SU-DHL-6 (cell line): Measurements from ENCODE around the gene MAP3K20.

ENCODE experiments used
- H2AFZ ChIP-seq: fragments of 200-600 bp; sonication (generic); 2 replicates; pipeline ENCODE4 v1.6.1; 2014; ENCODE audit warnings: low read depth, mild to moderate bottlenecking, moderate library complexity, mixed read lengths, antibody characterized with exemption, low read length; ENCODE audit not compliant: severe bottlenecking
- H3F3A ChIP-seq: fragments of 200-600 bp; shearing (Covaris generic); 2 replicates; pipeline ENCODE4 v1.6.0; 2016; ENCODE audit warnings: antibody characterized with exemption, mild to moderate bottlenecking; ENCODE audit not compliant: insufficient read depth
- H3K27ac ChIP-seq: fragments of 200-600 bp; sonication (generic); 2 replicates; pipeline ENCODE4 v1.5.1; 2016; ENCODE audit warnings: low read depth, mild to moderate bottlenecking, low read length, moderate library complexity, mixed read lengths
- H3K27me3 ChIP-seq: fragments of 200-600 bp; sonication (generic), shearing (Covaris generic); 2 replicates; pipeline ENCODE4 v1.6.0; 2014; ENCODE audit warnings: mild to moderate bottlenecking, low read length
- H3K36me3 ChIP-seq: fragments of 200-600 bp; sonication (generic); 2 replicates; pipeline ENCODE4 v1.6.1; 2014; ENCODE audit warnings: mild to moderate bottlenecking, low read length, mixed read lengths
- H3K4me2 ChIP-seq: fragments of 300-600, 200-600 bp; shearing (Covaris generic), sonication (generic); 2 replicates; pipeline ENCODE4 v1.6.0; 2014; ENCODE audit warnings: low read length, low read depth, mild to moderate bottlenecking; ENCODE audit not compliant: poor library complexity, severe bottlenecking
- H3K4me3 ChIP-seq: fragments of 200-600 bp; sonication (generic); 2 replicates; pipeline ENCODE4 v1.5.1; 2014; ENCODE audit warnings: antibody characterized with exemption, low read length, mild to moderate bottlenecking, mixed read lengths; ENCODE audit not compliant: insufficient read depth, poor library complexity, severe bottlenecking
- H3K79me2 ChIP-seq: fragments of 200-600 bp; sonication (generic); 2 replicates; pipeline ENCODE4 v1.6.1; 2014; ENCODE audit warnings: mild to moderate bottlenecking, low read length, moderate library complexity; ENCODE audit not compliant: insufficient read depth
- H3K9ac ChIP-seq: fragments of 200-600 bp; sonication (generic); 2 replicates; pipeline ENCODE4 v1.7.0; 2014; ENCODE audit warnings: mild to moderate bottlenecking, low read length
- H3K9me2 ChIP-seq: fragments of 200-600 bp; sonication (generic); replicated peaks from 2 replicates; pipeline ENCODE4 v1.6.1; 2014; ENCODE audit warnings: low read length; ENCODE audit not compliant: insufficient read depth
- H3K9me3 ChIP-seq: fragments of 200-600 bp; sonication (generic); 2 replicates; pipeline ENCODE4 v1.6.1; 2014; ENCODE audit warnings: low read length, mixed read lengths; ENCODE audit not compliant: insufficient read depth
- H4K20me1 ChIP-seq: fragments of 200-600 bp; sonication (generic); 2 replicates; pipeline ENCODE4 v1.6.1; 2014; ENCODE audit warnings: low read depth, mild to moderate bottlenecking, antibody characterized with exemption, low read length, moderate library complexity, mixed read lengths
- CTCF ChIP-seq: fragments of 200-600 bp; sonication (generic); IDR thresholded peaks from one replicate; pipeline ENCODE4 v1.5.1; 2017; ENCODE audit warnings: antibody characterized with exemption, mild to moderate bottlenecking, low read length, moderate library complexity; ENCODE audit not compliant: insufficient read depth, poor library complexity, severe bottlenecking
- EZH2phosphoT487 ChIP-seq: fragments of 200-600 bp; sonication (generic), shearing (Covaris generic); conservative IDR thresholded peaks from 2 replicates; pipeline ENCODE4 v1.6.1; 2018; ENCODE audit warnings: mild to moderate bottlenecking, antibody characterized with exemption, low read length, moderate library complexity, mixed read lengths

The MAP3K20 gene

GRCh38 chr2:173210270-173211196 is 134.9 kb downstream of the MAP3K20 start:
- no peak overlapping the region for H2AFZ ChIP-seq
- H3K9me3 ChIP-seq, result no peaks in the 10 kb centered on the region
- no peaks in the 10 kb centered on the region for H3K27me3 ChIP-seq
- H4K20me1 ChIP-seq, result no peaks in the 10 kb centered on the region
- H3K36me3 ChIP-seq, result no peaks in the 10 kb centered on the region
- no peak overlapping the region for H3K9ac ChIP-seq
- no peak overlapping the region for H3K27ac ChIP-seq
- no peaks in the 10 kb centered on the region for H3K9me2 ChIP-seq
- no peak overlapping the region for H3K4me2 ChIP-seq
- TF ChIP-seq EZH2phosphoT487 (no peak), CTCF (peak; percentile 63)
- H3K79me2 ChIP-seq, result no peaks in the 10 kb centered on the region
- no peak overlapping the region for H3K4me3 ChIP-seq
- no peaks in the 10 kb centered on the region for H3F3A ChIP-seq

GRCh38 chr2:173213181-173213580 is 137.5 kb downstream of the MAP3K20 start:
- Histone ChIP-seq H3K27me3 (no peaks in the 10 kb centered on the region), H3K4me3 (no peak overlapping the region), H3K27ac (no peak overlapping the region), H3K4me2 (no peak overlapping the region), H3K9me3 (no peaks in the 10 kb centered on the region), H3K36me3 (no peaks in the 10 kb centered on the region), H3K79me2 (no peaks in the 10 kb centered on the region), H3F3A (no peaks in the 10 kb centered on the region), H3K9ac (no peak overlapping the region), H4K20me1 (no peaks in the 10 kb centered on the region), H3K9me2 (no peaks in the 10 kb centered on the region), H2AFZ (no peak overlapping the region)
- TF ChIP-seq EZH2phosphoT487 (no peak), CTCF (no peak)

GRCh38 chr2:173214213-173214612 is 138.6 kb downstream of the MAP3K20 start:
- H3K27ac ChIP-seq, result no peak overlapping the region
- no peaks in the 10 kb centered on the region for H4K20me1 ChIP-seq
- H3K9ac ChIP-seq, result no peak overlapping the region
- H3K4me3 ChIP-seq, result no peak overlapping the region
- H2AFZ ChIP-seq, result no peak overlapping the region
- no peak overlapping the region for H3K4me2 ChIP-seq
- no peaks in the 10 kb centered on the region for H3K9me2 ChIP-seq
- no peaks in the 10 kb centered on the region for H3K36me3 ChIP-seq
- TF ChIP-seq CTCF (no peak), EZH2phosphoT487 (no peak)
- H3K79me2 ChIP-seq, result no peaks in the 10 kb centered on the region
- H3K27me3 ChIP-seq, result no peaks in the 10 kb centered on the region
- no peaks in the 10 kb centered on the region for H3K9me3 ChIP-seq
- no peaks in the 10 kb centered on the region for H3F3A ChIP-seq
